IPS DF 19.7 (cell line): ENCODE measurements around the gene HS3ST3B1.

ENCODE experiments used
- DNase-seq: peaks from one replicate; pipeline ENCODE4 v3.0.0-alpha.2; 2013; ENCODE audit warnings: low read depth, low spot score

The HS3ST3B1 gene

DNA sequence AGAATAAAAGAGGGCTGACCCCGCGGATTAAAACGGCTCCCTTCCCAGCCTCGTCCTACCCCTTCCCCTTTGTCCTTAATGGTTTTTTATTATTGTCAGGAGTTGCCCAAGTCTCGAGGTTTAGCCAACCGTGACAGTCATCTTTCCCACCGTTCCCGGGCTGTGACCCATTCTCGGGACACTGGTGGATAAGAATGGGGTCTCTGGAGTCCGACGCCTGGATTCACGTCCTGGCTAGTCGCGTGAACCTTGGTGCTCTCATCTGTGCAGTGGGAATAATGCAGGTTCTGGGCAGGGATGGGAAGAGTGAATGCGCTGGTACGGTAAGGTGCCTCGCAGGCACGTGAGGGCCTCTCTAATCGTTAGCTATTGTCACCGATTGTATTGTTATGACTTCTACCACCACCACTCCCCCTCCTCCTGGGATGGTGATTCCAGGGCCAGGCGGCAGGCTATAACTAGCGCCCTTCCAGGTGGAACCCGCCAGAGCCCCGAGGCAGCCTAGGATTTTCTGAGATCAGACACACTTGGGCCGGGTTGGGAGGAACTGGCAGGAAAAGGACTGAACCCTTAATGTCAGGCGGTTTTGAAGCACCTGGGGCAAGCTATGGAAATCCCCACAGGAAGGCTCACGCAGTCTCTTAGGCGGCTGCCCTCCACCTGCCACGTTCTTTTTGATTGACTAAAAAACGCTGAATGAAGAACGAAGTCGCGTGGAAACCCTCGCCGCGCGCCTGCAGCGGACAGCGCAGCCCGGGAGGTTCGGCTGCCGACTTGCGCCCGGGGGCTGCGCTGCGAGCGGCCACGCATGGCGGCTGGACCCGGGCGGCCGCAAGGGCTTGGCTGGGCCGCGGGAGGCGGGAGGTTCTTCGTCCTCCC, 2.7 kb downstream of the HS3ST3B1 start:
- no peak for DNase-seq

DNA sequence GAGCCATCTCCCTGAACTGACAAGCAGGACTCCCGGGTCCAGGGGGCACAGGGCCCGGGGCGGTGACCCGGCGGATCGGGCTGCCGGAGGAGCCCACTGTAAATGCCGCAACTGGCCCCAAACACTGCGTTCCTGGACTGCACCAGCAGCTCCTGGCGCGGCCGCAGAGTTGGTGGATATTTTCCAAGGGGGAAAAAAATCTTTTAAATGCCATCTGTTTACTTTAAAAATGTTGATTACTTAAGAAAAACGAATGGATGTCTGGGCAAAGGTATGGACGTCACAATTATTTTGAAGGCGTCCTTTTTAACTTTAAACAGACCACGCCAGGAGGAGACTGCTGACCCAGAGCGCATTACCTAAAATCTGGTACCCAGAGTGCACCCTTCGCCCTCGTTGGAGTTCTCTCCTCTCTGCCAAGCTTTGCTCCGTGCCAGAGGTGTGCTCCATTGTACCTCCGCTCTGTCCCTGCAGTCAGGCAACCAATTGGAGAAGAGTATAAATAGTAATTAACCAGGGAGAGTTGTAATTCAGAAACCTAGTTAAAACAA, 3.4 kb downstream of the HS3ST3B1 start:
- no peak for DNase-seq

DNA sequence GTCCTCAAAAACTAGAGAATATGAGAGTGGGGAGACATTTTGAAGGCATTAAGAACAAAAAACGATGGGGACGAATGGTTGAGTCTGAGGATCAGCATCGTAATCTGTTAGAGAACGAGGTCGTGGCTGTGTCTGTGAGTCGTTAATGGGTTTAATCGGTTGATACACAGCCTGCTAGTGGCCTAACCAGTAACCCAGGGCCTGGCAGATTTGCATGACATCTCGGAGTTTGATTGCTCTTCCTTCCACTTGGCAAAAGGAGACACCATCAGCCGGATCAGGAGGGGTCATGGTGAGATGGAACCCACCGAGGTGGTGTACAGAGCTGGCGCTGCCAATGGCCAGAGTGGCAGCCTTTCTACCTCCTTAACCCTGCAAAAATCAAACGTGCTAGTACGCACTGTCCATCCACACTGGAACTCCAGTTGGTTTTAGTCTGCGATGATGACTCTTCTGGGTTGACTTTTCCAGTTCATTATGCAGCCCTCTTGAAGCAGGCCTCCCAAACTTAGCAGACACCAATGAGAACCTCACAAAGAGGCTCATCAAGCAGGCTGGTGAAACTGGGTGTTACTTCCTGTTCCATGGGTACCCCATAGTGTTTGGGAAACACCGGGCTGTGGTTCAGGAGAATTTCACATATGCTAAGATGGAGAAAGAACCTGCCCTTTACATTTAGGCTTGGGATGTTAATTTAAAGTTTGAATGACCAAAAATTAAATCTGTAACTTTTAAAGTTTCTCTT, 4.1 kb downstream of the HS3ST3B1 start:
- no peak for DNase-seq

GRCh38 chr17:14305785-14306496, 5.1 kb downstream of the HS3ST3B1 start:
- DNase-seq, result no peak

GRCh38 chr17:14306596-14306995, 5.7 kb downstream of the HS3ST3B1 start:
- DNase-seq, result no peak

GRCh38 chr17:14307560-14308024, 6.7 kb downstream of the HS3ST3B1 start:
- no peak for DNase-seq

DNA sequence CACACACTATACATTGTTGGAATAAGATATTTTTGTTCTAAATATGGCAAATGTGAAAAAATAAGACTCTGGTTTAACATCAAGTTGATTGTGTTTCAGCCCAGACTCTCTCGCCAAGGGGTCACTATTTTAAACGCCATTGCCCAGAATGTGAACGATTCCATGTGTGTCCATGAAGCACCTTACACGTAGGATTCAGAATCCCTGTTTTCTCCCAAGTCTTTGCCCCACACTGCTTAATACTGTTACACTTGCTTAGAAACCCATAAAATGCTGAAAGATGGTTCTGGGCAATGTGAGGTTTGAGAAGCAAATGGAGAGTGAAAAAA, 7.7 kb downstream of the HS3ST3B1 start:
- DNase-seq, result no peak

DNA sequence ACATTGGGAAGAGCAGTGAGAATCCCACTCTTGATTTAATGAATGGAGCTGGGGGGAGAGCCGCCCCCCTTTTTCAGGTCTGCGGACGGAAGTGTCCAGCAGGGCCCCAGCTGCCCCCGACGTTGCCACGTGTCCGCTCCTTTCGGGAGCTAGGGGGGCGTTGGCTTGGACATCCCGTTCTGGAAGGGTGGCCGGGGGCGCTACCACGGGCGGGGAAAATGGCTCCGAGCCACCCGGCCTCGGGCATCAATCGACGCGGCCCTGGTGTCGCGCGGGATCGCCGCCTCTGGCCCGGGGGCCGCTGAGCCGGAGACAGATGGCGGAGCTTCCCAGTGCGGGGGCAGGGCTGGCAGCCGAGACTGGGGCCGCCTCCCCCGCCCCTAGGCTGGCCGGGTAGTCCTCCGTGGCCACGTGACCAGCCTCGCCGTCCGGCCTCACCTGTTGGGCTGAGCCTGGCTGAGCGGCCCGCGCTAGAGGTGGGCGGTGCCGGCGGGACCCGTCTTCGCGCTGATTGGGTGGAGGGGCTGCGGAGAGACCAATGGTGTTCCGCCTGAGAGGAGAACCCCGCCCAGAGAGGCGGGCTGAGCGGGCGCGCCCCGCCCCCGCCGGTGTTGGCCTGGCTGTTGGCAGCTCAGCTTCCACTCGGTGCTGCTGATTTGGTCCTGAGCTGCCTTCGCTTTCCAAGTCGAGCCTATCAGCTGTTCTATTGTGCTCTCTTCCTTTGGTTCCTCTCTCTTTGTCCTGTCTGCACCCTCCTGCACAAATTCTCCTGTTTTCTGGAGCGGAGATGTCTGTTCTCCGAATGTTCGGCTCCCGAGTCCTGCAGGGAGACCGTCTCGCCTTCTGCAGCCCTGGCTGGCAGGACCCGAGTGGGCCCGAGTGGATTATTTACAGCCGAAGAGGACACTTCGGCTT, 8.3 kb downstream of the HS3ST3B1 start:
- peak; percentile 86 for DNase-seq

DNA sequence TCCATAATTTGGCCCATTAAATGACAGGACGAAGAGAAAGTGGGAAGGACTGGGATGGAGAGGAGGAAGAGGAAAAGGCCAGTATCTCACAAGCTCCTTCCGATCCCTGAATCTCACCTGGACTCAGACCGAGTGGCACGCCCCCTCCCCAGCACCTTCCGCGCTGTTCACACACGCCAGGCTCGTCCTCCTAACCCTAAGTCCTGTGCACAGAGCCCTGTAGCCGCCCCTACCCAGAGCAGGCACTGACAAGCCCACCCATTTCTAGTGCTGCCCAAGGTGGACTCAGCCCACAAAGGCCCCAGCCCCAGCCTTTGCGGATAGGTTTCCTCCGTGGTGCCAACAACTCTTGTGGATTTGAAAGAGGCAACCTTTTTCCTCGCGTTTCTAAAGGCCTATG, 9.2 kb downstream of the HS3ST3B1 start:
- DNase-seq, result no peak

DNA sequence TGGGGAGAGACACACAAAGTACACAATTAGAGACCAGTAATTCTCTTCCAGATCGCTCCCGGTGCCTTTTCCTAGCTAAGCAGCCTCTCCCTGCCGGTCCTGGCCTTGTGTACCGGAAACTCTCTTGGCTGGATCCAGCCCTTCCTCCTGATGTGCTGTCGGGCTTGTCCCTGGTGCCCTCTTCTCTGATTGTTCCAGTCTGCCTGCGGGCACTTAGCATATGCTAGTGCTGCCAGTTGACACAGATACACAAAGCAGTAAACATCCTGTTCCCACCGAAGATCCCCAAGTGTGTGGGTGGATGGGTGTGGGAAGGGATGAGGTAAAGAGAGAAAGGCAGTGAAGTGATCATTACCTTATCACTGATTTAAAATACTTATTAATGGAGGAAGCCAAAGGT, 9.7 kb downstream of the HS3ST3B1 start:
- DNase-seq, result no peak

GRCh38 chr17:14311186-14311705, 10.4 kb downstream of the HS3ST3B1 start:
- no peak for DNase-seq

- DNase-seq, result no peak
These were observed 11.1 kb downstream of the HS3ST3B1 start for GRCh38 chr17:14311981-14312380.

DNA sequence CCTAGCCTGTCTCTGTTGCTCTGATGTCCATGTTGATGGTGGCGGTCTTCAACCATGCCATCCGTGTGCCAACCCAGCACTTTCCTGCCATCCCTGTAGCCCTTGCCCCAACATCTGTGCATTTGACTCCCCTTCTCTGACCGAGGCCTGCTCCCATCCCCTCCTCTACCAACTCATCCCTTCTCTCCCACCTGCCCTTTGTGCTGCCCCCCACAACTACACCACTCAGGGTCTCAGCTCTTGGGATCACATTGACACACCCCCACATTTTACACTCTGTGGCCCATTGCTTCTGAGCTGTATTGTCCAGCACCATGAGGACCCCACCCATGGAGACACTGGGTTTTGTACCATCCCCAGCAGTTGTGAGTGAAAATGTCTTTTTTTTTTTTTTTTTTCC, 11.6 kb downstream of the HS3ST3B1 start:
- DNase-seq, result no peak

DNA sequence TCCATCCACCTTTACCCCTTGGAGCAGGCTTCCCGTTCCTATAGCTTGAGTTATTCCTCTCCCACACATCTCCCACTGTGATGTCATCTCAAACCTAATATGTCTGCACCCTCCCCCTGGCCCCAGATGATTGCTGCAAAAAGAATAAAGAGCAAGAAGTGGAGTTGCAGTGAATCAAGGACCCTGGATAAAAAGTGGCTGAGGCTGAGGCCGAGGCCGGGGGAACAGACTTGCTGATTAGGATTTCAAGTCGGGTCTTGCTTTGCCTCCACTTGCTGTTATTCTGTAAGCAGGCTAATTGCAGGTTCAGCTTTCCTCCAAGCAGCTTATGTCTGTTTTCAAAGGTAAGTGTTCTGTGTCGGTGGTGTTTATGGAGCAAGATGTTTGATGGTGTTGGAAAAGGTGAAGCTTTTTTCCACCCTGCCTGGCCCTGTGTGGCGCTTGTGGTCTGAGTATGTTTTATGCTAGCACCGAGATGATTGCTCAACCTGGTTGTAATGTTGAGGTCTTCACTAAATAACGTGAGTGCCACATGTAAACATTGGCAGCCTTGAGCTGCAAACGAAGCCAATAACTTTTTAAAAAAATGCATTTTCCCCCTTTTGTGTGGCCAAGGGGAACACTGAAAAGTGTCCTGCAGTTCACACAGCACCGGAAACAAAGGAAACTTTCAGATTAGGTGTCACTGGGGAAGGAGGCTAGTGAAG, 15.4 kb downstream of the HS3ST3B1 start:
- no peak for DNase-seq

- no peak for DNase-seq
These were observed 16.5 kb downstream of the HS3ST3B1 start for GRCh38 chr17:14317383-14317782.

DNA sequence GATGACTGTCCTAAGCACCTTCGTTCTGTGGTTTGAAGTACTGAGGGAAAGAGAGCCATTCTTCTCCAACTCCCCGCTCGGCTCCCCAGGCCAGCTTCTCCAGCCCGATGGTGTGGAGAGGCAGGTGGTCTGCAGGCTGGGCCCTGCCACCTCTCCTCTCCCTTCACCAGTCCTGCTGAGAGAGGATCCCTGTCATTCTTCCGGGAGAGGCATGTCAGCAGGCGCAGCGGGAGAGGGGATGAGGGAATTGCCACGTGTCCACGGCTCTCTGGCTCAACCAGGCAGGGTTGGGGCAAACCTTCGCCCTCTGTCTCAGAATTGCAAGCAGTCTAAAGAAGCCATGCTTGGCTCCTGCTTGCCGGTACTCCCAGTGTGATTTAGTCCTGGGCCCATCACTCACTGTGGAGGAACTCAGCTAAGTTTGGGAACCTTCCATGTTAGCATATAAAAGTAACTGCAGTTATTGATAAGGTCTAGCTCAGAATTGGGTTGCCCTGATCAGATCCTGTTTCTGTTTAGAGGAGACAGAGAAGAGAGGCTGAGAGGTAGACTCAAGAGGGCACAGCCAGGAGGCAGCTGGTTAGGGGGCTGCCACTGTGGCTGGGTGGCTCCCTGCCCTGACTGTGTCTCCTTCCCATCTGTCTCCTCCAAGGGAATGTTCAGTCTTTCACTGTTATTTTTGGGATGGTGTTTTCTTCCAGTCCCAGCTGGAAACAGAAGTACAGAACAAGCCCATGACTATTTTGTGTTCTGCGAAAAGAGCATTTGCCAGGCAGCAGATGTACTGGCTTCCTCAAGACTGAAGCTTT, 17.4 kb downstream of the HS3ST3B1 start:
- no peak for DNase-seq

- DNase-seq, result no peak
These were observed 18.0 kb downstream of the HS3ST3B1 start for GRCh38 chr17:14318918-14319205.

DNA sequence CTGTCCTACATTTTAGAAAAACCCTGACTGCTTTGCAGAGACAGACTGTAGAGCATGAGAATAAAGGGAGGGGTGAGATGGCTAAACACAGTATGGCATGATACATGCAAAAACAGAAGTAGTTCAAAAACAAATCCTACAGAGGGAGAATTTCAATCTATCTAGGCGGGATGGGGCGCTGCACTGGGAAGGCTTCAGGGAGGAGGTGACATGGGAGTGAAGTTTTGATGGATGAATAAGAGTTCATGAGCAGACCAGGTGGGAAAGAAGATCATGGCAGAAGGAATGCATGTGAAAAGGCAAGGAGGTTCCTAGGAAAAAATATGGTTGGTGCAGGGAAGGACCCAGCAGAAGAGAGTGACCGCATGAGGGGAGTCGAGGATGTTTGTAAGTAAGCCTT, 19.2 kb downstream of the HS3ST3B1 start:
- DNase-seq, result no peak

GRCh38 chr17:14320734-14321475, 20.0 kb downstream of the HS3ST3B1 start:
- no peak for DNase-seq
